GM19438 (cell line): ENCODE data around the gene C16orf89.
"Not testable (repeated sequence)": the region's sequence is repeated elsewhere in the genome, so short reads cannot be mapped to it uniquely, and the experiment has no call there.

Experiments used
- ATAC-seq: cut with Tn5 transposase; IDR thresholded peaks from one replicate; pipeline ENCODE4 v1.9.1; 2021; ENCODE audit warnings: low read depth; ENCODE audit not compliant: unreplicated experiment

C16orf89 gene

DNA sequence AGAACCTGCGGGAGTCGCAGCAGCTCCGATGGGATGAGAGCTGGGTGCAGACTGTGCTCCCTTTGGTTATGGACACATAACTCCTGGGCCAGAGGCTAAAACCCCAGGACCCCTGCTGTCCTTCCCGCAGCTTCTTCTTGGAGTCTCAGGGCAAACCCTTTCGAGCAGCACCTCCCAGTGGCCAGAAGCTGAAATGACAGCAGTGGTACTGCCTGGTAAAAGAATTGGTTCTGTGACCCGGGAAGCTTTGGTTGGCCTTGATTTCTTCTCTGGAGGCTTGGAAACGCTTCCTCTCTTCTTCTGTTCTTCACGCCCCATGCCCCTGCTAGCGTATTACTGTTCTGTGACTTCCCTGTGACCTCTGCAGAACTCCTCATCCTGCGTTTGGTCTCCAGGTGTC, 19.0 kb upstream of the C16orf89 start:
- ATAC-seq = not testable (repeated sequence)

DNA sequence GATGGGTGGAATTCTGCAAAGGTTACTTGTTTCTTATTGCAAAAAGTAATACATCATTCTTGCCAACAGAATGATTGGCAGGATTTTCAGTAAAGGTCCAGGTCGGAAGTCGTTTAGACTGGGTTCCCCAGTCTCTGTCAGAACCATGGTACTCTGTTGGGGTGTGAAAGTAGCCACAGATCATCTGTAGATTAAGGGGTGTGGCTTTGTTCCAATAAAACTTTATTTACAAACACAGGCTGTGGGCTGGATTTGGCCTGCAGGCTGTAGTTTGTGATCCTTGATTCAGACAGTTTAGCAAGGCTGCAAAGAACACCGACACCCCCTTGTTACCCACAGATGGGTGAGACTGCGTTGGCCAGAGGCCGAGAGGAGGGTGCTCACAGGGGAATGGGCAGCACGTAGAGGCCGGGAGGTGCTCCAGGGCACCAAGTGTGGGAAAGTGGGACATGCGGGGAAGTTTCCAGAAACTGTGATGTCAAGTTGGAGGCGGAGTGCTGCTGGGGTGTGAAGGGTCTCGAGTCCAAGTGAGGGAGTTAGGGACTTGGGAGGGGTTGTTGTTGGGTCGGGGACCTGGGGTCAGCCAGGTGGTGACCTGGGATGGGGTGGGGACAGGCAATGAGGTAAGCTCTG, 18.5 kb upstream of the C16orf89 start:
- not testable (repeated sequence) for ATAC-seq

DNA sequence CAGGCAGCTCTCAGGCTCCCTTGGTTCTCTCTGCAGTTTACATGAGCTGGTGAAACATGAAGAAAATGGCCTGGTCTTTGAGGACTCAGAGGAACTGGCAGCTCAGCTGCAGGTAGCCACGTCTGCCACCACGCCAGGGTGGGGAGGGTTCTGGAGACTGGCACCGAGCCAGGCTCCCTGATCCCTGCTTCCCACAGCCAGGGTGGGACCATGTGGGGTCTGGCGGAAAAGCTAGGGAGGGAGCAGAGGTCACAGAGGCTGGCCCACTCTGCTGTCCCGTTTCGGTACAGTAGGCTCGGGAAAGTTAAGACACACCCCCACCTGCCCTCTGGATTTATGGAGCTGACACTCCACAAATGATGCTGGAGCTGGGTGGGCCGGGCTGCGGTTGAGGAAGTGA, 17.9 kb upstream of the C16orf89 start:
- not testable (repeated sequence) for ATAC-seq

DNA sequence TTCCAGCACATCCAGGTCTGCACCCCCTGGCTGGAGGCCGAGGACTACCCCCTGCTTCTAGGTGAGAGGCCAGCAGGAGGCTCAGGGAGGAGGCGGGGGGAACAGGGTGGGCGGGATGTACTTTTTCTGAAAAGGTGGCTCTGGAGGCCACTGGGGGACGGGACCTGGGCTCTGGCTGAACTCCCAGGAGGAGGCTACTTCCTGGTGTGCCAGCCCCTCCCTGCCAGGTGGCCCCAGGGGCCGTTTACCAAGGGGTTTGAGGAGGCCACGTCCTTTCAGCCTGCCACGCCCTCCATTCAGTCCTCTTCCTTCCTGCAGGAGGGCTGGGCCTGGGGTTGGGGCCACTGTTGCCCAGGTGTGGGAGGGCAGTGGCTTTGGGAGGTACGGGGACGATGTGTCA, 15.2 kb upstream of the C16orf89 start:
- not testable (repeated sequence) for ATAC-seq

- not testable (repeated sequence) for ATAC-seq
These were observed 14.7 kb upstream of the C16orf89 start for GRCh38 chr16:5080461-5080860.

DNA sequence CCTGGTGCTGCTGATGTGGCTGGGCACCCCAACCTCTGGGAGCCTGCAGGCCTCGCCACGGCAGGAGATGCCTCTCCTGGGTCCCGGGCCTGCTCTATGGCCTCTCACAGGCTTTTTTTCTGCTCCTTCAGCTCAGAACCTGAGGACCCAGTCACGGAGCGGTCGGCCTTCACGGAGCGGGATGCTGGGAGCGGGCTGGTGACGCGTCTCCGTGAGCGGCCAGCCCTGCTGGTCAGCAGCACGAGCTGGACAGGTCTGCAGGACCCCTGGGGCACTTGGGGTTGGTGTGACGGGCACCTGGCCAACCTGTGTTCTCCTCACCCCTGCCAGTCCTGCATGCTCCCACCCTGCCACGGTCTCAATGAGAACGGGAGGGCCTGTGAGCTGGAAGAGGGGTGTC, 12.9 kb upstream of the C16orf89 start:
- no peak for ATAC-seq

- no peak for ATAC-seq
These were observed 11.5 kb upstream of the C16orf89 start for GRCh38 chr16:5077304-5077703.

- ATAC-seq = no peak
These were observed 9.9 kb upstream of the C16orf89 start for GRCh38 chr16:5075637-5076036.

- ATAC-seq = not testable (repeated sequence)
These were observed 8.0 kb upstream of the C16orf89 start for GRCh38 chr16:5073771-5074170.

DNA sequence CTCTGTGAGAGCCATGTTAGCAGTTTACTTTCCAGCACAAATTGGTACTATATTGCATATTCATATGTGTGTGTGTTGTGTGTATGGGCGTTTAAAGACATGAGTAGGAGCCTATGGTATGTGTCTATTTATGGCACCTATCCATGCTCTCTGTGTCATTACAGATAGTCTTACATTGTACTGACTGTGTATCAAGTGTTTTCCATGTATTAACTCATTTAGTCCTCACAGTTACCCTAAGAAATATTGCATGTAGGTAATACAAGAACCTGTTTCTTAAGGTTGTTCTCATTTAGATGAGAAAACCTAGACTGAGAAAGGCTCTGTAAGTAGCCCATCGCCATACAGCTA, 7.5 kb upstream of the C16orf89 start:
- ATAC-seq = no peak

DNA sequence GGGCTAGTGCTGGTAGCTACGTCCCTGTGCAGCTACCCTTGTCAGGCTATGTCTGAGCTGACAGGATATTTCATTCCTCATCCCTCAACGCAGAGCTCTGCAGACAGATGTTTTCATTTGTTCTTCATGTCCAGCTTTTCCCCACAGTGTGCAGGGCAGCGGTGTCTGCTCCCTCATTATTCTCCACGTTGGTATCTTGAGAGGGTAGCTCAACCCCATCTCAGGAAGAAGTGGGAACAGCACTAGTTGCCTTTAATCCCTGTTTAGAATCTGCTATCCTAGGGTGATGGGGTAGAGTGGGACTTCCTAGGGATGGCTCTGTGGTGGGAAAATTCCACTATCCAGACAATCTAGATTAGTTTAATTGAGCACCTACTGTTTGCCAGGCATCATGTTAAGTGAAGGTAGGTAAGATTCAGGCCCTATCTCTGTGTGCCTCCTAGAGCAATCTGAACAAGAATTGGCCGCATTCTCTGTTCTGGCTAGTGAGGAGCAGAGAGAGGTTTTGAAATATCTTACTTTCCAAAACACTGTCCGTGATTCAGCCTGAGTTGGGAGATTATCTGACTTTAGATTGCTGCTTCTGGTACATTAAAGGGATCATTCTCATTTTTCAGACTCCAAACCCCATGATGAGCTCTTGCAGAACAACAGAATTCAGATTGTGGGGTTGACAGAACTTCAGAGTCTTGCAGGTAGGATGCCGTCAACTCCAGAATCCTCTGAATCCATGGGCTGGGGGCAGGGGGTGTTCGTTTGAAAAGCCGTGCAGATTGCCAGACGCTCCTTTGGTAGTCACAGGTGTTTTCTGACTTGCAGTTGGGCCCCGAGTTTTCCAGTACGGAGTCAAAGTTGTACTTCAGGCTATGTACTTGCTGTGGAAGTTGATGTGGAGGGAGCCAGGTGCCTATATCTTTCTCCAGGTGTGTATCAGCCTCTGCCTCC, 6.8 kb upstream of the C16orf89 start:
- ATAC-seq = peak; percentile 15

DNA sequence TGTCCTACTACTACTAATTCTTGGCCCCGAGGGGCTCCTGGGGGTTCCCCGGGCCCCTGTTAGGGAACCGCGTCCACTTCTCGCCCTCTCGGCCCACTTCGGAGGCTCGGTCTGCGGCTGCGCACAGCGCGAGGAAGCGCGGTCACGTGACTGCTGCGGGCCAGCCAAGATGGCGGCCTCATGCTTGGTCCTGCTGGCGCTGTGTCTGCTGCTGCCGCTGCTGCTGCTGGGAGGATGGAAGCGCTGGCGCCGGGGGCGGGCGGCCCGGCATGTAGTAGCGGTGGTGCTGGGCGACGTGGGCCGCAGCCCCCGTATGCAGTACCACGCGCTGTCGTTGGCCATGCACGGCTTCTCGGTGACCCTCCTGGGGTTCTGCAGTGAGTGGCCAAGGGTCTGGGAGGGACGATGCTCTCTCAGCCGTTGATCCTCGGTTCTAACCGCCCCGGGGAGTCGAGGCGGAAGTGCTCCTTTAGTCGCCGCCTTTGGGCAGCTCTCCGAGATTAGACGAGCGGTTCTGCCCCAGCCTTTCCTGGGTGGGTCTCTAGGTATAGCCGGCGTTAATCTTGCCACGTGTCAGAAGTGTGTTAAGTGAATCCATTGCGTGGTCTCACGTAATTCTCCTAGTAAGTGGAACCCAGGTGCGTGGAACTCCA, 6.1 kb upstream of the C16orf89 start, which contains the start of gene ALG1:
ALG1 (plus strand) TSS at position 163 of the 653 bp plus-strand sequence; CDS start at position 170, 7 bp downstream.
- ATAC-seq = peak; percentile 79

DNA sequence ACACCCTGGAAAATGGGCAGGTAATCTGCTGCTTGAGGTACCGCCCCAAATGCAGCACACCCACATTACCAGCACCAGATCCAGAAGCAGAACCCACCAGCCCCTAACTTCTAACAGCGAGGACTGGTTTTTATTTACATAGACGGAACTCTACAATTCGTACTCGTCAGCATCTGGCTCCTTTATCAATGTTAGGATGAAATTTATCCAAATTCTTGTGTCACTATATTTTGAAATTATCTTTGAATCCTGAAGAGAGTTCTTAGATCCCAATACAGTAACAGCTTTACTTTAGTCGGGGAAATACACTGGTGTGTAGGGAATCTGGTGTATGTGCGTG, 5.6 kb upstream of the C16orf89 start:
- ATAC-seq = no peak

- no peak for ATAC-seq
These were observed 4.9 kb upstream of the C16orf89 start for GRCh38 chr16:5070431-5071186.

DNA sequence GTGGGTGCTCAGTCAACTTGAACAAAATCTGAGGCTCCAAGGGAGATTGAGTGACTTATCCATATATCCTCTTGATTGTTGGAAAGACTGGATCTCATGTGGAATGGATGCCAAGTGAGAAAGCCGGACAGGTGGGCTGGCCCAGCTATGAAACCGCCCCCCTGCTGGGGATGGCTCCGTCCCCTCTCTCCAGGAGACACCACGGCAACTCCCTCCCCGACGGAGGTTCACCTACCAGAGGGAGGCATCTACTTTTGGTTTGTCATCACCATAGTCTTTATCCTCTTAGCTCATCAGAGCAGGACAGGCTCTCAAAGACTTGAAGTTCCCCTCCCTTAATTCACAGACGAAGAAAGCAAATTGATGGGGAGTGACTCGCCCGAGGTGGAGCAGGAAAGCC, 4.1 kb upstream of the C16orf89 start:
- ATAC-seq = no peak

DNA sequence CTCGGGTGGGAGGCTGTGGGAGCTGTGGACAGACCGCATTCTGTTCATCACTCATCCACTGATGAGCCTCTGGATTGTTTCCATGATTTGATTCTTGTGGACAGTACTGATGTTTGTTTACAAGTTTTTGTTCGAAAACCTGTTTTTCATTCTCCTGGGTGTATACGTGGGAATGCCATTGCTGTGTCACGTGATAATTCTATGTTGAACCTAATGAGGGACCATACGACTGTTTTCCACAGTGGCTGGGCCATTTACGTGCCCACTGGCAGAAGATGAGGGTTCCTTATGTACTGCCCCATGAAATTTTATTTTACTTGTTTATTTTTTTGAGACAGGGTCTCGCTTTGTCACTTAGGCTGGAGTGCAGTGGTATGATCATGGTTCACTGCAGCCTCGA, 3.3 kb upstream of the C16orf89 start:
- no peak for ATAC-seq

- no peak for ATAC-seq
These were observed 755 bp upstream of the C16orf89 start for GRCh38 chr16:5066511-5066910.

DNA sequence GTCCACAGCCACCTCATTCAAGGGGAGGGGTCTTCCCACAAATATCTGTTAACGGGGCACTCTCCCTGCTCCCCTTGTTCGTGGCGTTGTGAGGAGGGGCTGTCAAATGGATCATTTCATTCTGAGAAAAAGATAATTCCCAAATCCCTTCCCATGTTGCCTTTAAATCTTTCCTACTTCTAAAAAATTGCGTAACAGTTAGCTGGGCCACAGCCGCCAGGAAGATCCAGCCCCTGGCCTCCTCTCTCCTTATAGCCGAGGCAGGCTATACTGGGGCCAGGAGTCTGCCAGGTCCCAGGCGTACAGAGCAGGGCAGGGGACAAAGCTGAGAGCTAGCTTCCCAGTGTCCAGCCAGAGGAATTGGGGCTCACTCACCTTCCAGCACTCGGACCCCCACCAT, 430 bp downstream of the C16orf89 start:
- ATAC-seq = no peak

DNA sequence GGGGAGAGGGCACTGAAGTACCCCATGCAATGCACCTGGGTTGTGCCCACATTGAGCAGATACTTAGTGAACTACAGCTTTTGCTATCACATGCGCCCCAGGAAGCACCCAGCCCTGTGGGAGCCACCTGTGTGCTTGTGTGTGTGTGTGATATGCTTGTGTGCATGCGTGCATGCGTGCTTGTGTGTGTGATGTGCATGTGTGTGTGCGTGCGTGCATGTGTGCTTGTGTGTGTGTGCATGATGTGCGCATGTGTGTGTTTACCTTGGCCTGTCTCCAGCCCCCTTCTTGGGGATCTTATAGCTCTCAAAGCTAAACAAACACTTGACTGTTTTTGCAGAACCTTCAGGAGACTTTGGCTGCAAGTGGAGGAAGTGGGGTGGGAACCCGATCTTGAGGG, 841 bp downstream of the C16orf89 start:
- no peak for ATAC-seq

DNA sequence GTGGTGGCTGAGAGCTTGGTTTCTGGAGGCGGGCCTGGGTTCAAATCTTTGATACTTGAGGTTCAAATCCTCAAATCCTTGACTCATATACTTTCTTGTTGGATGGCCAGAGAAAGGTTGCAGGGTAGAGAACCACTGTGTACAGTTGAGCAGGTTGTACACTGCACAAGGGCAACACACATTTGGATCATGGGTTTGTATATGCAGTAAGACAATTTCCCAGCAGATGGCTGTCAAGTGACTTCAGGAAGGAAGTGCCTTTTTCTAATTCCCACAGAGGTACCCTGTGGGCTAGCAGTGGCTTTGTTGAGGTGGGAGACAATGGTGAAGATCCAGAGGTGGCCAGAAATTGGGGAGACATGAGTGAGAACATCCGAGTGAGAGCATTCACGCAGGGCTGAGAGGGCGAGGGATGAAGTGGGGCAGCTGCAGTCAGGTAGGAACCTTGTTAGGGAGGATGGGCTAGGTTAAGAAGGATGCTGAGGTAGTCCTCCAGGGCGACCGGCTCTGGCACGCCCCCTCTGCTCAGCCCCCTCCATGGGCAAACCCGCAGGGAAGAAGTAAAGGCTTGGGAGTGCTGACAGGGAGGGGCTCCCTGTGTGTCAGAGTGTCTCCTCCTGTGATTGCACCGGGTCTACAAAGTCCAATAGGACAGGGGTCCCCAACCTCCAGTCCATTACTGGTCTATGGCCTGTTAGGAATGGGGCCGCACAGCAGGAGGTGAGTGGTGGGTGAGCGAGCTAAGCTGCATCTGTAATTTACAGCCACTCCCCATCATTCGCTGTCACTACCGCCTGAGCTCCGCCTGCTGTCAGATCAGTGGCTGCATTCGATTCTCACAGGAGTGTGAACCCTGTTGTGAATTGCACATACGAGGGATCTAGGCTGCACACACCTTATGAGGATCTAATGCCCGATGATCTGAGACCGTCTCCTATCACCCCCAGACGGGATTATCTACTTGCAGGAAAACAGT, 2.7 kb downstream of the C16orf89 start:
- ATAC-seq = no peak
